Stimulated activated CD8-positive, alpha-beta memory T cell treated with anti-CD3 and anti-CD28 coated beads, Interleukin-12 subunit alpha, Interleukin-12 subunit beta, amount 100 ng/mL, for 1 hour (primary cell): Measurements from ENCODE around the gene THRA.

Experiments used
- DNase-seq: peaks from one replicate; pipeline ENCODE4 v3.0.0-alpha.2; 2020; ENCODE audit warnings: low read depth

The THRA gene

DNA sequence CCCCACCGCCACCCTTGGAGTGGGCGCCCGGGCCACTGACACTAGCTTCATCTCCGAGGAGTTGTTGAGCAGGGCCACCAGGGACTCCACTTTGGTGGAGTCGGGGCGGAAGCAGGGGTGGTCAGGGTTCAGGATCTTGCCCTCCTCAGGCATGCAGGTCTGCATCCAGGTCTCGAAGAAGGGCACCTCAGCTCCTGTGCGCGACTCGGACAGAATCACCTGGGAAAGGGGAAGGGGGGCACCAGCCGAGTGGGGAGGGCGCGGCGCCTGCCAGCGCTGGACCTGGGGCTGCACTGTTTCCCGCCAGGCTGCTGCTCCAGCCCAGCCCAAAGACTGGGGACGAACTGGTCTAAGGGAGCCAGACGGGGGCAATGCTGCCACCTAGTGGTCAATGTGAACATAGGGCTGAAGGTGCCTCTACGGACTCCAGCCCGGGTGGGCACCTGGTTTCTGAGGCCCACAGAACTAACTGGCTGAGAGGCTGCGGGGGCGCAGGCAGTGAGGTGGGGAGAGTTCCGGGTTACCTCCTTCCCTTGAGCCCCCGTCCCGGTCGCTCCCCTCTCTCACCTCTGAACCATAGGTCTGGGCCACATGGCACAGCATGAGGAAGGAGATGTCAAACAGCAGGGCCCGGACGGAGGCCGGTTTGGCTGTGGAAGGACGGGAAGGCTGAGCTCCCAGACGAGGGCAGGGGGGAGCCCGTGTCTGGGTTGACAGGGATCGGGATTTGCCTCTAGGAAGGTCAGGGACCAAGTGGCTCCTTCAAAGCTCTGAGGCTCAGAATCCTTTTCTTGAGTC is 35.8 kb upstream of the THRA start:
- DNase-seq, result peak; percentile 64

DNA sequence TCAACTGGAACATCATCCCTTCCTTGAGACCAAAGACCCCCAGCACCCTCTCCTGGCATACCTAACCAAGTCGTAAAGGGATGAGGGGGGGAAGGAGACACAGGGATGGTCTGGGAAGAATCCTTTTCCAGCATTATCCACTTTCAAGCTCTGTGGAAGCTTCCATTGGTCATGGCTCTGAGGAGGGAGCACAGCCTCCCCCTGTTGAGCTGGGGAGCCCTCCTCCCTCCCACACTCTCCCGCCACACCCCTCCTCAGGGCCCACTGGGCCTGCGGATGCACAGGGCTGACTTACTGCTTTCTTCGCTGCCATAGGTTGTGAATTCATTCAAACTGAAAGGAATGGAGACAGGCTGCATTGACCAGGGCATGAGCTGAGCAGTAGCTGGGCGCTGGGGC is 35.2 kb upstream of the THRA start:
- DNase-seq, result no peak

DNA sequence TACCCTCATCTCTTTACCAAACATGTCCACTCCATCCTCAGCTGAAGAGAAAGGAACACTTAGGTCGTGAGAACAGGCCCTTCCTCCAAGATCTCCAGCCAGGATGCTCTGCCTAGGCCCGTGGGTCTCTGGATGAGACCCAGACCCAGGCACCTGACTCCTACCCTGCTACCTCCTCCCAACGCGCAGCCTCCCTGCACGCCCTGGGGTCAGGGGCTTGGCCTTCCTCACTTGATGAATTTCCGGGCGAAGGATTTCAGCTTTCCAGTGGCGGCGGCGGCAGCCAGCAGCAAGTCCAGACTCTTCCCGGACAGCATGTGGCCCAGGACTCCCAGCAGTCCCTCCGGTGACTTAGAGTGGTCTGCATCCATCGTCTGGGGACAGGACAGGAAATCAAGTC is 34.2 kb upstream of the THRA start:
- no peak for DNase-seq

DNA sequence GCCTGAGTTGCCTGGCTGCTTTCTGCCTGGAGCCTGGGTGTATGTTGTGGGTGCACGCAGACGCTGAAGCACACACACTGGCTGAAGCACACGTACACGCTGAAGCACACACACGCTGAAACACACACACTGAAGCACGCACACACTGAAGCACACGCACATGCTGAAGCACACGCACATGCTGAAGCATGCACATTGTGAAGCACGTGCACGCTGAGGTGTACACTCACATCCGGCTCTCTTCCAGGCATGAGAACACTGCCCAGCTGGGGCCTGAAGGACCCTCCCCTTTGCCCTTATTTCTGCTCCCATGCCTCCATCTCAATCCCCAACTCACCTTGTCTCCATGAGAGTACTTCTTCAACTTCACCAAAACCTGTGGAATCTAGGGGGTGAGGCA is 31.1 kb upstream of the THRA start:
- no peak for DNase-seq

DNA sequence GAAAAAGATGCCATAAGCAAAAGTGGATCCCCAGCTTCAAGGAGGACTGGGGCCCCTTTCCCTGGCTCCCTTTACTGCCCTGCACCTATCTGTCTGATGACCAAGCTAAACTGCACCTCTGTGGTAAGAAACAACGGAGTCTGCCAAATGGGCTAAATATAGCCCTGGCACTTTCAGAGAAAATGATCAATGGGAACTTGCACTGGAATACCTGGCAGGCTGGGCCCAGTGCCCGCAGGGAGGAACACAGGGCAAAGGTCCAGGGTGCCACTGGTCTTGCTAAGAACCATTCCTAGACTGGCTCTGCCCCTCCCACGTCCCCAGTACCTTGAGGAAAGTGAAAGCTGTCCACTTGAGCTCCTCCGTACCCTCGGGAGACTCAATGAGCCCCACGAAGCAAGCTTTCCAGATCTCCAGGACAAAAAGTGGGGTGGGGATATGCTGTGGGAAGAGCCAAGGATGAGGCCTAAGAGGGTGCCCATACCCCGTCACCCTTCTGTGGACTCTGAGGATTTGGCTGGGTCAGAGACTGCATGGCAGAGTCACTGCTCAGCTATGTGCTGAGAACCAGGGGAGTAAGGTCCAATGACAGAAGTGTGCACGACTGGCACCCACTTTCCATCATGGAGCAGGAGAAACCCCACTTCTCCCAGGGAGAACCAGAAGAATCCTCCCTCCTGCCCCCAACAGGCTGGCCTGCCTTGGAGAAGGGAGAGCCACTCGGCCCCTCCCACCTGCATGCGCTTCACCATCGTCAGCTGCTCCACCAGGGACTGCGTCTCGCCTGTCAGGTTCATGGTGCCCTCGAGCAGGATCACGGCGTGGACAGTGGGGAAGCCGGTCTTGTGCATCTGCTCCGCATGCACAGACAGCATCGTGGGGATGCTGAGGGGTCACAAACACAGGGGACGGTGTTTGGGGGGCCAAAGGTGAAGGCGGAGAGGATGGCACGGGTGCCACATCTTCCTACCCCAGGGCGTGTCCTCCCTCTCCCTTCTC is 30.1 kb upstream of the THRA start:
- no peak for DNase-seq

DNA sequence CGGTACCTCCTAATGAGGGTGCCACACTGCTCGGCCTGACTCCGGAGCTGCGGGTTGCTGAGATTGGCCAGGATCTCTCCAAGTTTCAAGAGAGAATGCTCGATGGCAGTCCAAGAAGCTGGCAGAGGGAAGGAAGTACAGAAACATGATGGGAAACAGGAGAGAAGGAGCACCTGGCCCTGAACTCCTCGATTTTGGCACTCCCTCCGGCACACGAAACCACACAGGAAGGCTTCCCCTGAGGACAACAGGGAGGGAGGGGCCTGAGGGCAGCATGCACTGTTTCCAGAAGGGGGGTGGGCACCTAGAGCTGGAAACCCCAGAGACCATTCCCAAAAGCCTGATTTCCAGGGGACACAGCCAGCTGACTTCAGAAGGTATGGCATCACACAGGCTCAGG is 29.4 kb upstream of the THRA start:
- DNase-seq, result no peak

DNA sequence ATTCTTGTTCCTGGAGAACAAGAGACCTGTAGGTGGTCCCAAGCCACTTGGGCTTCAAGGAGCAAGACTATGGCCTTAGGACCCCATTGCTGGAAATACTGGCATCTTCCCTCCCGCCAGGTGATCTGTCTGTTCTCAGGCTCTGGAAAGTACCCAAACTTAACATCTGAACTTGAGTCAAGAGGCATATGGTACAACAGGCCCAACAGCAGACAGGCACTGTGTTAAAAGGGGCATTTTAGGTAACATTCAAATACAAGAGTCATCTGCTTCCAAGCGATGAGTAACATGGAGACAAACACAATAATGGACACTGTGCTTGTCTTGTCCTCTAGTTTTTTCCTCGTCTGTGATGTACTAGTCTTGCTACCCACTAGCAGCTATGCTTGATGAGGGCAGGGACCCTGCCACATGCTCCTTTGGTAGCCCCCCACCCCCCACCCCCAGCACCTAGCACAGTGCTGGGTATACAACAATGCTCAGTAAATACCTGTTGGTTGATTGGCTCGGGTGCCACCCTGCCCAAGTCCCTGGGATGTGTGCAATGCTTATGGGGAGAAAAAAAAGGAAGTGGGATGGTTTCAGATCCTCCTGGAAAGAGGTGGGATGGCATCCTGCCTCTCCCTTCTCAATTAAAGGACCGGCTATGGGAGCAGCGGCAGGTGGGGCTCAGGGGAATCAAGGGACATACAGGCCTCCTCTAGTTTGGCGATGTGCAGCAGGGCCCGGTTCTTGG is 28.2 kb upstream of the THRA start:
- no peak for DNase-seq

DNA sequence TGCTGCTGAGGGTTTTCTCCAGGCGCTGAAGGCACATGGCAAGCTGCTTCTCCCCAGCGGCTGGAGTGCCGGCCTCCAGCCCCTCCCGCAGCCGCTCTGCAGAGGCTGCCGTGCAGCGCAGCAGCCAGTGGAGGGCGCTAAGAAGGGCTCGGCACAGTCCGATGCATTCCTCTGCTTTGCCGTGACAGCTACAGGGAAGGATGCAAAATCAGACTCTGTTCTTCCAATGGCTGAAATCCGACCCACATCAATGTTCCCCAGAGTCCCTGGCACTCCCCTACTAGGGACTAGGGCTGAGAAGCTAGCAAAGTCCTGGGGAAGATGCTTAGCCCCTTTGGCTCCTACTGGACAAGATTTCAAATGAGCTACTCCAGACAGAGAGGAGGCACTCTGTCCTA is 27.6 kb upstream of the THRA start:
- no peak for DNase-seq

DNA sequence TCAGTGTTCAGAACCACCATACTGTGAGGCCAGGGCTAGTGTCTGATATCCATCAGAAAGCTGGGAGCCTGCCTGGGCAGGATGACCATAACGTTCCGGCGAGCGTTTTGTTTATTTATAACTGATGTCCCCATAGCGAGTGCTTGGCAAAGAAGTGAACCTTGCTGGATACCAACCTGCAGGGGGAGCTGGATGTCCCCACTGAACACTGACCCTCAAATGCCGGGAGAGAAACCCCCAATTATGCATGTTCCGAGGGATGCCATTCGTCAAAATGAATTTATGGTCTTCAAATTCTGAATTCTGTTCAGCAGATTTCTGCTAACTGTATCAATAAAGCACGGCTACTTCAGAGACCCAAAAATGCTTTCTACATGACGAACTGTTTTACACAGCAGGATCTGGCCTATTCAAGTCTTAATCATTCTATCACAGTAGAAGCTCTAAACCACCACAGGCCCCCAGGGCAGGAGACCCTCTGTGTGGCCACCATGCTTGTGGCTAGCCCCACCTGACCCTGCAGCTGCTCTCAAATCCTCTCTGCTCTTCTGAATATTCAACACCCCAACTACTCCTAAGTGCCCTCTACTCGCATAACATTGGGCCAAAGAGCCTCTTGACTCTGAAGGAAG is 23.8 kb upstream of the THRA start:
- no peak for DNase-seq

DNA sequence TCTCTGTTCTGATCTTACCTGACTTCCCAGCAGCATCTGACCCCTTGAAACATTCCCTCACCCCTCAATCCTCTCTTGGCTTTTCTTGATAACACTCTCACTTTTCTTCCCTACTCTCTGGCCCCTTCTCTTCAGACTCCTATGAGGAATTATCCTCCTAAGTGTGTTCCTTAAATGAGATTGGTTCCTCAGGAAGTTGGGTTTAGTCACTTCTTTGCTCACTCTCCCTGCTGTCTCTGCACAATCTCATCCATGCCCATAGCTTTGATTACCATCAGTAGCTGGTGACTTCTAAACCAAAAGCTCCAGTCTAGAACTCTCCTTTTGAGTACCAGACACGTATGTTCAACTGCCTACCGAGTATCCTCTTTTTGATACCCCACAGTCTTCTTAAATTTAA is 21.6 kb upstream of the THRA start:
- DNase-seq, result no peak

DNA sequence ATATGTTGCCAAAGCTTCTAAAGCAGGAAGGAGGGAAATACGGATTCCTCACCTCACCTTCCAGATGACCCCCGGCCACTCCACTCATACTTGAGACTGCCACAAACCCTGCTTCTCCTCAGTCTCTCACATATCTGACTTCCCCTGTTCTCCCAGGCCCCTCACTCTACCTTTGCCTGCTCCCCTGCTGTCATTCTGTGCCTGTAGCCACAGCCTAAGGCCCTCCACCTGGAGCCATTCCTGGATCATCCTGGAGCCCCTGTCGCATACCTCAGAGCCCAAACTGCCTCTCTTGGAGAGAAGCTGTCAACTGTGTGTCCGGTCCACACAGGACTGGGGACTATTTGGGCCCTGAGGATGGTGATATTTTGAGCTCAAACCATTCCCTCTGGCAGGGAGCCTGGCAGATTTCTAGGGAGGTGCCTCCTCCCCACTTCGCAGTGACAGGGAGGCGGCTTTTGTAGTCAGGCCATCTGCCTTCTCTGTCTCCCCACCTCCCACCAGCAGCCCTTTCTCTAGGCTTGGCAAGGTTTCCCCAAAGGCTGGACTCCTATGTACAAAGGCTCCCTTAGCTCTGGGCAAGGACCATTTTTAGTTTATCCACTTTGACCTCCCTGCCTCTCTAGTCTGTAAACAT is 6.3 kb upstream of the THRA start:
- no peak for DNase-seq

DNA sequence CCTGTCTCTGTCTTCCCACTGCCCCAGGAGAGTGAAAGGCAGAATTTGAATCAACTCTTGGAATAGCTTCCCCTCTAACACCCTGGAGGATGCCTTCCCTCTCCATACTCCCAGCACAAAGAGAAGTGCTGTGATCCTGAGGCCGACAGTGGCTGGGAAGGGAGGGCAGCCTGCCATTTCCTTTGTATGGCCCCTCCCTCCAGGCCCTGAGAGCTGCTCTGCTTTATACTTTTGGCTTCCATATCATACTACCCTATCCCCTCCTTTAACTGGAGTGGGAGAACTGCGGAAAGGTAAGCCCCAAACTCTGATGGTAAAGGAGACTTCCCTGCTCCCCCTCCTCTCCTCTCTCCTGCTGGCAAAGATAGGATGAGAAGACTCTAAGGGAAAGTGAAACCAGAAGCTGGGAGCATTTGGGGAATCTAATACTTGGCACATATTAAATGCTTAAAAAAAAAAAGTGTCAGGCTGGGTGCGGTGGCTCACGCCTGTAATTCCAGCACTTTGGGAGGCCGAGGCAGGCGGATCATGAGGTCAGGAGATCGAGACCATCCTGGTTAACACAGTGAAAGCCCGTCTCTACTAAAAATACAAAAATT is 4.5 kb upstream of the THRA start:
- DNase-seq, result no peak

DNA sequence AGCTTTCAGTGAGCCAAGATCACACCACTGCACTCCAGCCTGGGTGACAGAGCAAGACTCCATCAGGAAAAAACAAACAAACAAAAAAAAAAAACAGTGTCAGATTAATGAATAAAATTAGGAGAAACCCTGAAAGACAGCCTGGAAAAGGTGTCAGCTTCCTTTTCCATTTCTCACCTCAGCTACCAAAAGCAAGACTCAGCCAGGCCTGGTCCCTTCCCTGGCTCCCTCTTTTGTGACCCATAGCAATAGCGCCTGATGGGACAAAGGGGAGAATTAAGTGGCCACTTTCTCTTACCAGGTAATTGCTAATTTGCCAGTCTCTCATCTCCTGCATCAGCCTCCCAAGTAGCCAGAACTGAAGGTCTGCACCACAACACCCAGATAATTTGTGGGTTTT is 3.9 kb upstream of the THRA start:
- DNase-seq, result no peak

DNA sequence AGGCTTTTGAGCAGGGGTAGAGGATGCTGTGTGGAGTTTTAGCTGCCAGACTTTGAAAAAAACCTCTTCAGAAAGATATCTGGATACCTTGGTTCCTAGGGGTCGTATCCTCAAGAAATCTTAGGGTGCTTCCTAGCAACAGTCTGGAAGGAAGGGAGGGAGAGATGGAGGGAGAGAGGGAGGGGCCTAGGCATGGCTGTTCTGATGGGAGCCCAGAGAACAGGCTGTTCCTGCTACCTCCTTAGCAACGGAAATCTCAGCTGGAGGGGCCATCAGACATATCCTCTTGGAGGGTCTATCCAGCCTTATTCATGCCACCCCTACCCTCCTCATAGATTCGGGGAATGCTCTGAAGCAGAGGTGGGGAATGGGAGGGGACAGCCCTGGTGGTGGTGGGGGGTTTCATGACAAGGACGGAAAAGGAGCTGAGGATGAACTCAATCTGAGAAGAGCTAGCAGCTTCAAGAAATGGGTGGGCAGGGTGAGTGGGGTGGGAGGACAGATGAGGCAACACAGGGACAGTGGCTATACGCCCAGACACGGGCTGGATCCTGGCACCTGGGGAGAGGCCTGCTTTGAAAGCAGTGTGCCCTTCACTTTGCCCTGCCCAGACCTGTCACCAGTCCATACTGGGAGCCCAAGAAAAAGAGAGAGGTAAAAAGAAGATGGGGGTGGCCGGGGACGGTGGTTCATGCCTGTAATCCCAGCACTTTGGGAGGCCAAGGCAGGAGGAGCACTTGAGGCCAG is 2.9 kb upstream of the THRA start:
- no peak for DNase-seq

DNA sequence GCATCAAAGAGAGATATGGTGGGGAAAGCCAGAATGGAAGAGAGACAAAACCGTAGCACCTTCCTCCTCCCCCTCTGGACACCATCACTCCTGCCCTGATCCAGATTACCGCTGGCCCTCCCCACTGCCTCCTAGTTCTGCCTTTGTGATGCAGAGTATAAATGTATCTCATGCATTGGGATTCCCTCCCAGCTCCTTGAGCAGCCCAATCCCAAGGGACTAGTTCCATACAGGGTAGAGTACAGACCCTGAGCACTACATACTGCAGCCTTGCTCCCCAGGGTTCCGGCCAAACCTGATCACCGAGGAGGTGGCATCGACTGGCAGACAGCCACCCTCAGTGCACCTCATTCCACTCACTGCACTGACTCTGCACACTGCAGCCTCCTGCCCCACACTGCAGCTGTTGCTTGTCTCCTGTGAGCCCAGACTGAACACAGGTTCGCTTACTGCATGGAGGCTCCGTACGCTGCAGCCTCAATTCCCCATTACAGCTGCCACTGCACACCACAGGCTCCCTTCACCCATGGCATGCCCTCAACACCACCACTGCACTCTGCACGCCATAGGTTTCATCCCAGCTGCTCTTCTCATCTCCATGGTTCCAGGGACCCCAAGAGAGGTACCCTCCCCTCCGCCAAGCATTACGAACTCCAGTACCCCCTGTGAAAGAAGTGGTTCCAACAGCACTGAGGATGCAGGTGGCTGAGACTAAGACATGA is 1.7 kb upstream of the THRA start:
- DNase-seq, result no peak

DNA sequence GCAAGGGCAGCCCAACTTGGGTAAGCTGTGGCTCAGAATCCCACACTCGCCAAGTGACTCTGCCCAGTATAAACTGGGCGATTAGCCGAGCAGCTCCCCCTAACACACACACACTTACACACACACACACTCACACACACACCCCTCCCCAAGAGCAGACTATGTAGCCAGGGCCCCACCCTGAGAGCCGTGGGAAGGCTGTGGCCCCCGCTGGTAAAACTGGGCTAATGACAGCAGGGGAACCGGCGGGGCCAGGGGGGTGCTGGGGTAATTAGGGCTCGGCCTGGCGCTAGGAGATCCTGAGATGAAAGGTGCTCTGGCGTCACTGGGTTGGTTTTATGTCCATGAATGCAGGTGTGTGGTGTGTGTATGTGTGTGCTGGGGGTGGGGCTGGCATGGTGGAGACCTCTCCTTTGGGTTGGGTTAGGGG is 1.1 kb upstream of the THRA start:
- no peak for DNase-seq

DNA sequence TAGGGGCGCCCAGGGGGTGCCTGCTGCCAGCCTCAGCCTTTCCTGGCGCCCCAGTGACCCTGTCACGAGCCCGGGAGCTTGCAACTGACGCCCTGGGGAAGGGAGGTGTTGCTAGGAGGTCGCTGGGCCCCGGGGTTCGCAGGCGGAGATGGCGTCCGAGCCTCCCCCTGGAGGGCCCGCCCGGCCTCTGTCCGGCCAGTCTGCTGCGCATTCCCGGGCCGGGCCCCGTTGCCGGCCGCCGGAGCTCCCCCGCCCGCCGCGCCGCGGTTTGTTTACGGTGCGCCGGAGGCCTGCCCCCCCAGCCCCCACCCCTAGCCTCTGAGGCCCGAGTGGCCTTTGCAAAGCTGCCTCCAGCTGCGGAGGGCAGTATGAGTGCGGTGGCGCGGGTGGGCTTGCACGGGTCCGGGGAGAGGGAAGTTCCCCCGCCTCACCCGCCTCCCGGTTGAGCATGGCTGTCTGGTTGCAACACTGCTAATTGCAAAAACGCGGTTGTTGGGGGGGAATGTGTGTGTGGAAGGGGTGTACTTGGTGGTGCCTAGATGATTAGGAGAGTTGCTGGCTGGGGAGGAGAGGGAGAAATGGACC is 514 bp downstream of the THRA start:
- DNase-seq, result no peak

DNA sequence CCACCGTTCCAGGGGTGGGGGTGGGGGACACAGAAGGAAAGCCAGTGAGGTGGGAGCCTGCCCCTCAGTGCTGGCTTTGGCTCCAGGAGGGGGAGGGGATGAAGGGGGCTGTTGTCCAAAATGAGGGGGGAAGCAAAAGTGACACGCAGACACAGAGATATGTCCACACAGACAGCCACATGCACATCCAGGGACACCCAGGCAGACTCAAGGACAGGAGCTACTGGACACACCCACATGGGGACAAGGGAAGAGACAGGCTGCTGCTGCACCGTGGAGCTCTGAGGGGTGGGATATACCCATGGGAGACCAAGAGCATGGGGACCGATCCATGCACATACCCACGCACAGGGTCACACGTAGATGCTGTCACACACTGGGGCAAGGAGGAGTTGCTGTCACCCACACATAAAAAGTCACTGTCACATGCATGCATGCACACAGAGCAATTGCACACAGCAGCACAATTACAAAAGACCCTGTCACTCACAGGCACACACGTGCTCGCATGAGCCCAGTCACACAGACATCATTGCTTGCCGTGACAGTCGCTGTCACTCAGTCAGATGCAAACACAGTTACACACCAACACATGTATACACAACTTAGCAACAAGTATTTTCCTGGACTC is 1.3 kb downstream of the THRA start:
- no peak for DNase-seq
